GM23338 (cell line): Measurements from ENCODE around the gene DLG2. TPM values are rescaled to one million over a fixed set of nuclear protein-coding genes. Genes with fewer than 3 reads are reported as not detected.

Source experiments
- ATAC-seq: fragments of 200-7000 bp; cut with Tn5 transposase; 3 replicates; pipeline ENCODE4 v1.9.1; 2020
- DNase-seq: peaks from one replicate; pipeline ENCODE4 v3.0.0-alpha.2; 2015; ENCODE audit warnings: low spot score
- H2AFZ ChIP-seq: fragments of 200-600 bp; sonication (generic); 2 replicates; pipeline ENCODE4 v1.8.0; 2016; ENCODE audit warnings: antibody characterized with exemption, mild to moderate bottlenecking, moderate library complexity
- H3F3A ChIP-seq: fragments of 200-600 bp; sonication (generic); replicated peaks from 2 replicates; pipeline ENCODE4 v1.8.0; 2017; ENCODE audit warnings: antibody characterized with exemption, mixed run types, low read depth
- H3K27ac ChIP-seq: fragments of 200-600 bp; sonication (generic); 2 replicates; pipeline ENCODE4 v1.6.1; 2016; ENCODE audit warnings: low read depth
- H3K27me3 ChIP-seq: fragments of 200-600 bp; sonication (generic); 2 replicates; pipeline ENCODE4 v1.8.0; 2016; ENCODE audit warnings: mild to moderate bottlenecking, mixed run types, moderate library complexity; ENCODE audit not compliant: insufficient read depth
- H3K36me3 ChIP-seq: fragments of 200-600 bp; sonication (generic); 2 replicates; pipeline ENCODE4 v1.8.0; 2016; ENCODE audit warnings: mild to moderate bottlenecking; ENCODE audit not compliant: insufficient read depth
- H3K4me1 ChIP-seq: fragments of 200-600 bp; sonication (generic); 2 replicates; pipeline ENCODE4 v1.8.0; 2016; ENCODE audit warnings: mild to moderate bottlenecking, moderate library complexity; ENCODE audit not compliant: insufficient read depth
- H3K4me2 ChIP-seq: fragments of 200-600 bp; sonication (generic); 2 replicates; pipeline ENCODE4 v1.7.1; 2017; ENCODE audit warnings: mixed run types
- H3K4me3 ChIP-seq: fragments of 200-600 bp; sonication (generic); 2 replicates; pipeline ENCODE4 v1.6.1; 2016; ENCODE audit warnings: mixed run types
- H3K79me2 ChIP-seq: fragments of 200-600 bp; sonication (generic); replicated peaks from 2 replicates; pipeline ENCODE4 v1.8.0; 2017; ENCODE audit warnings: mild to moderate bottlenecking; ENCODE audit not compliant: insufficient read depth
- H3K9me2 ChIP-seq: fragments of 200-600 bp; sonication (generic); 2 replicates; pipeline ENCODE4 v1.8.0; 2017; ENCODE audit not compliant: insufficient read depth
- H4K20me1 ChIP-seq: fragments of 200-600 bp; sonication (generic); replicated peaks from 2 replicates; pipeline ENCODE4 v1.8.0; 2017; ENCODE audit warnings: mild to moderate bottlenecking; ENCODE audit not compliant: insufficient read depth
- H3K27ac Mint-ChIP-seq: 2 replicates; pipeline ENCODE4 v1.8.0; 2020; ENCODE audit warnings: inconsistent platforms, mild to moderate bottlenecking, moderate library complexity, mixed read lengths
- H3K27me3 Mint-ChIP-seq: 3 replicates; pipeline ENCODE4 v1.8.0; 2022; ENCODE audit warnings: low read depth, mild to moderate bottlenecking, moderate library complexity, mixed read lengths, inconsistent platforms; ENCODE audit not compliant: insufficient read depth, poor library complexity
- H3K36me3 Mint-ChIP-seq: 3 replicates; pipeline ENCODE4 v1.8.0; 2021; ENCODE audit warnings: low read depth, mild to moderate bottlenecking, inconsistent platforms, moderate library complexity, mixed read lengths
- H3K4me1 Mint-ChIP-seq: 3 replicates; pipeline ENCODE4 v1.8.0; 2020; ENCODE audit warnings: mild to moderate bottlenecking, inconsistent platforms, mixed read lengths
- H3K4me3 Mint-ChIP-seq: 3 replicates; pipeline ENCODE4 v1.8.0; 2021; ENCODE audit warnings: moderate library complexity, mild to moderate bottlenecking, inconsistent platforms, mixed read lengths
- H3K9me3 Mint-ChIP-seq: 3 replicates; pipeline ENCODE4 v1.8.0; 2020; ENCODE audit warnings: moderate library complexity, mild to moderate bottlenecking, inconsistent platforms, mixed read lengths
- CREB1 ChIP-seq: fragments of 250-450 bp; sonication (Bioruptor Pico); IDR thresholded peaks from 2 replicates; pipeline ENCODE4 v1.5.0; 2020; ENCODE audit warnings: low read depth, mild to moderate bottlenecking, moderate library complexity
- EZH2phosphoT487 ChIP-seq: fragments of 200-600 bp; sonication (generic); IDR thresholded peaks from one replicate; pipeline ENCODE4 v1.8.1; 2018; ENCODE audit warnings: antibody characterized with exemption; ENCODE audit not compliant: unreplicated experiment
- JUNB ChIP-seq: IDR thresholded peaks from one replicate; pipeline ENCODE4 v1.6.1; 2016; ENCODE audit warnings: antibody characterized with exemption; ENCODE audit not compliant: unreplicated experiment
- STAT1 ChIP-seq: IDR thresholded peaks from one replicate; pipeline ENCODE4 v1.6.1; 2016; ENCODE audit warnings: antibody characterized with exemption; ENCODE audit not compliant: unreplicated experiment
- ZNF114 ChIP-seq: fragments of 250-450 bp; sonication (Bioruptor Pico); IDR thresholded peaks from 2 replicates; pipeline ENCODE4 v1.5.0; 2020; ENCODE audit warnings: mild to moderate bottlenecking, moderate library complexity
- ZNF331 ChIP-seq: fragments of 250-450 bp; sonication (Bioruptor Pico); IDR thresholded peaks from 2 replicates; pipeline ENCODE4 v1.5.0; 2020; ENCODE audit warnings: low read depth, mild to moderate bottlenecking, moderate library complexity
- polyA plus RNA-seq: library from polyadenylated mRNA; unstranded; fragments of >200 nt; fragmentation: Nextera tagmentation; extraction: Ambion mirVana; gene quantifications from 2 replicates; pipeline ENCODE4 v1.2.1, GENCODE V29; 2016
- total RNA-seq: library from RNA; depleted of rRNA; stranded (reverse); fragments of >200 nt; shearing (Covaris generic); gene quantifications from 2 replicates; pipeline ENCODE4 v1.2.3, GENCODE V29; 2014
- TF ChIP-seq, protein P1 (sequence below): fragments of 250-450 bp; sonication (Bioruptor Pico); IDR thresholded peaks from 2 replicates; pipeline ENCODE4 v1.5.0; 2020; ENCODE audit warnings: mild to moderate bottlenecking, moderate library complexity
- TF ChIP-seq, protein P2 (sequence below): IDR thresholded peaks from 2 replicates; pipeline ENCODE4 v1.6.1; 2016; ENCODE audit warnings: antibody characterized with exemption
- TF ChIP-seq, protein P3 (sequence below), 2 experiments: fragments of 200-600 bp in 1 of 2; sonication (generic) in 1 of 2; conservative IDR thresholded peaks; 2 replicates each; pipeline versions ENCODE4 v1.5.1 to v1.6.1; 2016 to 2017; ENCODE audit warnings: antibody characterized with exemption in 2 of 2, low read depth in 2 of 2, mild to moderate bottlenecking in 2 of 2, moderate library complexity in 1 of 2

The DLG2 gene
- total and polyA plus RNA-seq, 2 experiments from 2014 or later = 19.8 to 21.5 TPM

DNA sequence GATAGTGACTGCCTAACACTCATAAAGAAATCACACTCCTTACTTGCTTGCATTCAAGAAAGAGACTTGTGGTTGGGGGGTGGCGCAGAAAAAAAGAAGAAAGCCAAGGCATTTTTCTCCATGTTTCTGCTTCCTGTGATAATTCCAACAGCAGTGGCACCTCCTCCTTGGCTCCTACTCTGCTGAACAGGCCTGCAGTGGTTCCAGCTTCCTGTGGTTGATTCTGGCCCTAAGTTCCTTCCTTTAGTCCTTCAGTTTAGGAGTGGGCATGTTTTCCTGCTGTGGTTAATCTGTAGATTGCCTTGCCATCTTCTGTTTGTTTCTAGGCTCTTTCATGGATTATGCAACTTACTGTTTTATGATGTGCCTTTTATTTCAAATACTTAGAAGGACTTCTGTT is 940.4 kb downstream of the DLG2 start (continued):
- TF ChIP-seq EZH2phosphoT487 (no peak), JUNB (no peak), CREB1 (no peak), ZNF331 (CRISPR knock-in tag) (no peak)
- TF ChIP-seq, protein P1, sequence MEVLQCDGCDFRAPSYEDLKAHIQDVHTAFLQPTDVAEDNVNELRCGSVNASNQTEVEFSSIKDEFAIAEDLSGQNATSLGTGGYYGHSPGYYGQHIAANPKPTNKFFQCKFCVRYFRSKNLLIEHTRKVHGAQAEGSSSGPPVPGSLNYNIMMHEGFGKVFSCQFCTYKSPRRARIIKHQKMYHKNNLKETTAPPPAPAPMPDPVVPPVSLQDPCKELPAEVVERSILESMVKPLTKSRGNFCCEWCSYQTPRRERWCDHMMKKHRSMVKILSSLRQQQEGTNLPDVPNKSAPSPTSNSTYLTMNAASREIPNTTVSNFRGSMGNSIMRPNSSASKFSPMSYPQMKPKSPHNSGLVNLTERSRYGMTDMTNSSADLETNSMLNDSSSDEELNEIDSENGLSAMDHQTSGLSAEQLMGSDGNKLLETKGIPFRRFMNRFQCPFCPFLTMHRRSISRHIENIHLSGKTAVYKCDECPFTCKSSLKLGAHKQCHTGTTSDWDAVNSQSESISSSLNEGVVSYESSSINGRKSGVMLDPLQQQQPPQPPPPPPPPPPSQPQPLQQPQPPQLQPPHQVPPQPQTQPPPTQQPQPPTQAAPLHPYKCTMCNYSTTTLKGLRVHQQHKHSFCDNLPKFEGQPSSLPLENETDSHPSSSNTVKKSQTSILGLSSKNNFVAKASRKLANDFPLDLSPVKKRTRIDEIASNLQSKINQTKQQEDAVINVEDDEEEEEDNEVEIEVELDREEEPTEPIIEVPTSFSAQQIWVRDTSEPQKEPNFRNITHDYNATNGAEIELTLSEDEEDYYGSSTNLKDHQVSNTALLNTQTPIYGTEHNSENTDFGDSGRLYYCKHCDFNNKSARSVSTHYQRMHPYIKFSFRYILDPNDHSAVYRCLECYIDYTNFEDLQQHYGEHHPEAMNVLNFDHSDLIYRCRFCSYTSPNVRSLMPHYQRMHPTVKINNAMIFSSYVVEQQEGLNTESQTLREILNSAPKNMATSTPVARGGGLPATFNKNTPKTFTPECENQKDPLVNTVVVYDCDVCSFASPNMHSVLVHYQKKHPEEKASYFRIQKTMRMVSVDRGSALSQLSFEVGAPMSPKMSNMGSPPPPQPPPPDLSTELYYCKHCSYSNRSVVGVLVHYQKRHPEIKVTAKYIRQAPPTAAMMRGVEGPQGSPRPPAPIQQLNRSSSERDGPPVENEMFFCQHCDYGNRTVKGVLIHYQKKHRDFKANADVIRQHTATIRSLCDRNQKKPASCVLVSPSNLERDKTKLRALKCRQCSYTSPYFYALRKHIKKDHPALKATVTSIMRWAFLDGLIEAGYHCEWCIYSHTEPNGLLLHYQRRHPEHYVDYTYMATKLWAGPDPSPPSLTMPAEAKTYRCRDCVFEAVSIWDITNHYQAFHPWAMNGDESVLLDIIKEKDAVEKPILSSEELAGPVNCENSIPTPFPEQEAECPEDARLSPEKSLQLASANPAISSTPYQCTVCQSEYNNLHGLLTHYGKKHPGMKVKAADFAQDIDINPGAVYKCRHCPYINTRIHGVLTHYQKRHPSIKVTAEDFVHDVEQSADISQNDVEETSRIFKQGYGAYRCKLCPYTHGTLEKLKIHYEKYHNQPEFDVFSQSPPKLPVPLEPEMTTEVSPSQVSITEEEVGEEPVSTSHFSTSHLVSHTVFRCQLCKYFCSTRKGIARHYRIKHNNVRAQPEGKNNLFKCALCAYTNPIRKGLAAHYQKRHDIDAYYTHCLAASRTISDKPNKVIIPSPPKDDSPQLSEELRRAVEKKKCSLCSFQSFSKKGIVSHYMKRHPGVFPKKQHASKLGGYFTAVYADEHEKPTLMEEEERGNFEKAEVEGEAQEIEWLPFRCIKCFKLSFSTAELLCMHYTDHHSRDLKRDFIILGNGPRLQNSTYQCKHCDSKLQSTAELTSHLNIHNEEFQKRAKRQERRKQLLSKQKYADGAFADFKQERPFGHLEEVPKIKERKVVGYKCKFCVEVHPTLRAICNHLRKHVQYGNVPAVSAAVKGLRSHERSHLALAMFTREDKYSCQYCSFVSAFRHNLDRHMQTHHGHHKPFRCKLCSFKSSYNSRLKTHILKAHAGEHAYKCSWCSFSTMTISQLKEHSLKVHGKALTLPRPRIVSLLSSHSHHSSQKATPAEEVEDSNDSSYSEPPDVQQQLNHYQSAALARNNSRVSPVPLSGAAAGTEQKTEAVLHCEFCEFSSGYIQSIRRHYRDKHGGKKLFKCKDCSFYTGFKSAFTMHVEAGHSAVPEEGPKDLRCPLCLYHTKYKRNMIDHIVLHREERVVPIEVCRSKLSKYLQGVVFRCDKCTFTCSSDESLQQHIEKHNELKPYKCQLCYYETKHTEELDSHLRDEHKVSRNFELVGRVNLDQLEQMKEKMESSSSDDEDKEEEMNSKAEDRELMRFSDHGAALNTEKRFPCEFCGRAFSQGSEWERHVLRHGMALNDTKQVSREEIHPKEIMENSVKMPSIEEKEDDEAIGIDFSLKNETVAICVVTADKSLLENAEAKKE (CRISPR knock-in tag) = no peak

DNA sequence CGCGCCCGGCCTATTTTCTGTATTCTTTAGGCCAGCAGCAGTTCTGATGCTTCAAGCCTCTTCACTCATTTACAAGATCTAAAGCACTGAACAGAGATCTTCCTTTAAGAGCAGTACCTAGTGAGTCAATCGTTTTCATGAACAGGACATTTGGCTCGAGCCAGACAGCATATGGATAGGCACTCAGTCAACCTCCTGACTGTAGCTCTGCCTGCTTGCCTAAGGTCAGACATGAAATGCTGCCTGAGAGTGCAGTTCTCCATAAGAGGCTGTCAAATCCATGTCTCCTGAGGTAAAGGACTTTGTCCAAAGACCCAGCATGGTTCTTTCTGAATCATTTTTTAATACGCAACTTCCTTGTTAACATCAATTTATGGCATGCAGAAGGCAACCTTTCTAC is 941.2 kb downstream of the DLG2 start:
- Mint-ChIP-seq H3K36me3 (no peaks in the 10 kb centered on the region), H3K27ac (0 out of 2 replicates have a peak overlapping the region, but pooled peaks have one; percentile 13), H3K27me3 (peaks cover 2% of the 10 kb centered on the region), H3K4me3 (no peak overlapping the region), H3K9me3 (no peaks in the 10 kb centered on the region), H3K4me1 (peaks cover 35% of the 10 kb centered on the region)
- H3K79me2 ChIP-seq = no peaks in the 10 kb centered on the region
- no peak overlapping the region for H3K27ac ChIP-seq
- no peaks in the 10 kb centered on the region for H3K36me3 ChIP-seq
- no peaks in the 10 kb centered on the region for H4K20me1 ChIP-seq
- no peak overlapping the region for H2AFZ ChIP-seq
- DNase-seq (no peak), ATAC-seq (no peak)
- no peak overlapping the region for H3K4me2 ChIP-seq
- H3F3A ChIP-seq = no peaks in the 10 kb centered on the region
- H3K9me2 ChIP-seq = no peaks in the 10 kb centered on the region
- H3K27me3 ChIP-seq = no peaks in the 10 kb centered on the region
- H3K4me3 ChIP-seq = no peak overlapping the region
- no peaks in the 10 kb centered on the region for H3K4me1 ChIP-seq
- TF ChIP-seq, protein P2, sequence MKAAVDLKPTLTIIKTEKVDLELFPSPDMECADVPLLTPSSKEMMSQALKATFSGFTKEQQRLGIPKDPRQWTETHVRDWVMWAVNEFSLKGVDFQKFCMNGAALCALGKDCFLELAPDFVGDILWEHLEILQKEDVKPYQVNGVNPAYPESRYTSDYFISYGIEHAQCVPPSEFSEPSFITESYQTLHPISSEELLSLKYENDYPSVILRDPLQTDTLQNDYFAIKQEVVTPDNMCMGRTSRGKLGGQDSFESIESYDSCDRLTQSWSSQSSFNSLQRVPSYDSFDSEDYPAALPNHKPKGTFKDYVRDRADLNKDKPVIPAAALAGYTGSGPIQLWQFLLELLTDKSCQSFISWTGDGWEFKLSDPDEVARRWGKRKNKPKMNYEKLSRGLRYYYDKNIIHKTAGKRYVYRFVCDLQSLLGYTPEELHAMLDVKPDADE = no peak
- TF ChIP-seq, protein P3, sequence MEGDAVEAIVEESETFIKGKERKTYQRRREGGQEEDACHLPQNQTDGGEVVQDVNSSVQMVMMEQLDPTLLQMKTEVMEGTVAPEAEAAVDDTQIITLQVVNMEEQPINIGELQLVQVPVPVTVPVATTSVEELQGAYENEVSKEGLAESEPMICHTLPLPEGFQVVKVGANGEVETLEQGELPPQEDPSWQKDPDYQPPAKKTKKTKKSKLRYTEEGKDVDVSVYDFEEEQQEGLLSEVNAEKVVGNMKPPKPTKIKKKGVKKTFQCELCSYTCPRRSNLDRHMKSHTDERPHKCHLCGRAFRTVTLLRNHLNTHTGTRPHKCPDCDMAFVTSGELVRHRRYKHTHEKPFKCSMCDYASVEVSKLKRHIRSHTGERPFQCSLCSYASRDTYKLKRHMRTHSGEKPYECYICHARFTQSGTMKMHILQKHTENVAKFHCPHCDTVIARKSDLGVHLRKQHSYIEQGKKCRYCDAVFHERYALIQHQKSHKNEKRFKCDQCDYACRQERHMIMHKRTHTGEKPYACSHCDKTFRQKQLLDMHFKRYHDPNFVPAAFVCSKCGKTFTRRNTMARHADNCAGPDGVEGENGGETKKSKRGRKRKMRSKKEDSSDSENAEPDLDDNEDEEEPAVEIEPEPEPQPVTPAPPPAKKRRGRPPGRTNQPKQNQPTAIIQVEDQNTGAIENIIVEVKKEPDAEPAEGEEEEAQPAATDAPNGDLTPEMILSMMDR (conservative IDR thresholded peaks at IDR 0.05; ENCODE audit: low read depth in 2 of 2) = no peak
- TF ChIP-seq ZNF114 (CRISPR knock-in tag) (no peak), STAT1 (no peak)
